ENCODE results near the gene PRPH2.

DNA sequence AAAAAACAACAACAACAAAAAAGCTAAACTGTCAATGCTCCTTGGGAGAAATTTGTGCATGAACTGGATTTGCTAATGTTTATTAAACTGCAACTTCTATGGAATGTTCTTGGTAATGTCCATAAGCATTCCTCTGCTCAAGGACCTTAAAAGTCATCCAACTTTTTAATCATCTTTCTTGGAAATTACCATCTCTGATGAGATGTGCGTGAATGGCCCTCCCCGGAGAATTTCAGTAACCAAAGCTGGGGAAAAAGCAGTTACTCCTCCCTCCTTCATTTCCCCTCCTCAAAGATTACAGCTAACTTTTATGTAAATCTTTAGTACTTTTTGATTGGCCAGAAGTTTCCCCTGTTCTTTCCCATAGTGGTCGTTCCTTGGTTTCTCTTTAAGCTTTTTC lies 18.3 kb upstream of the PRPH2 start:
- TF ChIP-seq, protein P1, sequence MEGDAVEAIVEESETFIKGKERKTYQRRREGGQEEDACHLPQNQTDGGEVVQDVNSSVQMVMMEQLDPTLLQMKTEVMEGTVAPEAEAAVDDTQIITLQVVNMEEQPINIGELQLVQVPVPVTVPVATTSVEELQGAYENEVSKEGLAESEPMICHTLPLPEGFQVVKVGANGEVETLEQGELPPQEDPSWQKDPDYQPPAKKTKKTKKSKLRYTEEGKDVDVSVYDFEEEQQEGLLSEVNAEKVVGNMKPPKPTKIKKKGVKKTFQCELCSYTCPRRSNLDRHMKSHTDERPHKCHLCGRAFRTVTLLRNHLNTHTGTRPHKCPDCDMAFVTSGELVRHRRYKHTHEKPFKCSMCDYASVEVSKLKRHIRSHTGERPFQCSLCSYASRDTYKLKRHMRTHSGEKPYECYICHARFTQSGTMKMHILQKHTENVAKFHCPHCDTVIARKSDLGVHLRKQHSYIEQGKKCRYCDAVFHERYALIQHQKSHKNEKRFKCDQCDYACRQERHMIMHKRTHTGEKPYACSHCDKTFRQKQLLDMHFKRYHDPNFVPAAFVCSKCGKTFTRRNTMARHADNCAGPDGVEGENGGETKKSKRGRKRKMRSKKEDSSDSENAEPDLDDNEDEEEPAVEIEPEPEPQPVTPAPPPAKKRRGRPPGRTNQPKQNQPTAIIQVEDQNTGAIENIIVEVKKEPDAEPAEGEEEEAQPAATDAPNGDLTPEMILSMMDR (IDR thresholded peaks at IDR 0.05; ENCODE audit: insufficient read depth, low read depth, low read length) = no peak
- no peak for TF ChIP-seq EZH2 (IDR thresholded peaks at IDR 0.05; ENCODE audit: insufficient read depth, low read length)

Data from astrocyte (in vitro differentiated cells and primary cell).